GM20000 (cell line): ENCODE data around the gene WWOX.

Experiments used
- DNase-seq: peaks from one replicate; pipeline ENCODE4 v3.0.0; 2012; ENCODE audit warnings: low spot score
- CTCF ChIP-seq: IDR thresholded peaks from 2 replicates; pipeline ENCODE4 v1.5.1; 2012; ENCODE audit warnings: mild to moderate bottlenecking, control low read depth; ENCODE audit errors: extremely low read depth, missing control alignments

WWOX gene

DNA sequence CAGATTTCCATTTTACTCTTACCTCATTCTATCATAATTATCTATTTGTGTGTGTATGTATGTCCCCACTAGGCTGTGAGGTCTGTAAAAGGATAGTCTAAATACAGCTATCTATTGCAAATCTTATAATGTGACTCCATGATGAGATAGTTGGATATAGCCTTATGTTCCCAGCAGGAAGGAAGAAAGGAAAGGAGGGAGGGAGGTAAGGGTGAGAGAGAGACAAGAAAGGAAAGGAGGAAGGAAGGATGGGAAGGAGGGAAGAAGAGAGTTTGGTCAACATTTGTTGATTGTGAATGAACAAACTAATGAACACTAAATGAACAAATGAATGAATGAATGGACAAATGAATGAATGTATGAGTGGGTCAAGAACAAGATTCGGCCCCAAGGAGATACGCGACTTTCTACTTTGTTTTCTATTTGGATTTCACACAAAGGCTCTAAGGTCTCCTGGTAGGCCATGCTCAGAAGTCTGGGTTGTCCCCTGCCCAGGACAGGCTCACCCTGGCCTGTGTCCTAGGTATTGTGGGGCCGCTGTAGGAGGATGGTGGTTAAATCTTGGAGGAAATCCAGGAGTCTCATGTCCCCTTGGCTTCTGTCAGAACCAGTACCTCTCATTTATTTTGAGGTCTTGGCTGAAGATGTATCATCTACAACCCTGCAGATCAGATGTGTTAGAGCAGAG, 195.2 kb downstream of the WWOX start:
- no peak for TF ChIP-seq CTCF
- no peak for DNase-seq

DNA sequence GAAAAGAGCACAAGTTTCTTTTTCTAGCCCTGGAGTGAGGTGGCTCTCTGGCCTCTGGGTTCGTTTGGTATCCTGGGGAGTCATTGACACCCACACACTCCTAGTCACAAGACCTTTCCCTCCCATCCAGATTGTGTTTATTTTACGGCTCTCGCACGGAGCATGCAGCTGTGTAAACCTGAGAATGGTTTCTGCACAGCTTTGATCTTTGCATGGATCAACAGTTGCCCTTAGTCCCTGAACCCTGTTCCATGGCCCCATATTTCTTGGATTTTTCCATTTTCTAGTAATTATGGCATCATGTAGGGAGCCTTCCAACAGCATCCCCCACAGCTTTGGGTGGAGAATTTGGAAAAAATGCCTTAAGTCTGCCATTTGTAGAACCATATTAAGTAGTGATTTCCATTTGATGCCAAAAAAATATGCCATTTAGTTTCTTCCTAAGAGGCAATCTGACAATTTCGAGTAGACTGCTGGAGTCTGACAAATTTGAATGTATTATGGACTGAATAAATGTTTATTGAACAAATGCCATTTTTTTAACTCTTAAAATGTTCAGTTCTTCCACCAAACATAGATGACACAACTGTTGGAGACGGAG, 197.7 kb downstream of the WWOX start:
- TF ChIP-seq CTCF: no peak
- DNase-seq: no peak

- no peak for DNase-seq
- TF ChIP-seq CTCF: no peak
Measured at GRCh38 chr16:78298986-78299385, 199.5 kb downstream of the WWOX start.

DNA sequence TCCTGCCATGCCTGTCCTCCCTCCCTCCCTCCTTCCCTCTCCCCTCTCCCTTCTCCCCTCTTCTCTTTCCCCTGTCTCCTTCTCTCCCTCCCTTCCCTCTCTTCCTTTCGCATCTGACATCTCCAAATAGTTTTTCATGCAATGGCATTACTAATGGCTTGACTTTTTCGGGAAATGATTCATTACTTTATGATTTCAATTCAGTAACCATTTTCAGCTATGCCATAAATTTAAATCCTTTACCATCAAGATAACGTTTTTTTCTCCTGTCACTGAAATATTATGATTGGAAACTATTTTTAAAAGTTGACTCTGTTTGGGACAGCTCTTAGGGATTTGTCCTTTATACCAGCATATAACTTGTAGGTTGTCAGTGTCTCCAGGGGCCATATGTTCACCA, 201.0 kb downstream of the WWOX start:
- no peak for DNase-seq
- no peak for TF ChIP-seq CTCF

- no peak for TF ChIP-seq CTCF
- no peak for DNase-seq
Measured at GRCh38 chr16:78303946-78304345, 204.5 kb downstream of the WWOX start.

GRCh38 chr16:78306361-78306760, 206.9 kb downstream of the WWOX start:
- TF ChIP-seq CTCF: no peak
- DNase-seq: no peak

- no peak for TF ChIP-seq CTCF
- DNase-seq: no peak
Measured at GRCh38 chr16:78307824-78308528, 208.5 kb downstream of the WWOX start.
